ENCODE data around the gene ADGB.

- TF ChIP-seq POLR2A (IDR thresholded peaks at IDR 0.05) (no peak), CTCF (IDR thresholded peaks at IDR 0.05) (no peak)
These were observed 110.4 kb downstream of the ADGB start for GRCh38 chr6:146709036-146709622.

Measured in esophagus squamous epithelium (tissue), 4 donors.